Stomach (tissue), 9 donors: ENCODE data around the gene TERF2IP. TPM values are rescaled to one million over a fixed set of nuclear protein-coding genes. Genes with fewer than 3 reads are reported as not detected.

Experiments used
- DNase-seq, 2 donors: peaks; one replicate each; pipeline versions ENCODE4 v3.0.0 to v3.0.0-alpha.2; 2013 to 2019
- H3K27ac ChIP-seq, 5 donors: fragments of 200-600 bp in 4 of 5; sonication (generic) in 4 of 5; one replicate each; pipeline ENCODE4 v1.5.1; 2013 to 2019; ENCODE audit warnings: mild to moderate bottlenecking in 1 of 5, moderate library complexity in 1 of 5
- H3K27me3 ChIP-seq, 3 donors: fragments of 200-600 bp; sonication (generic); one replicate each; pipeline ENCODE4 v1.5.1; 2017 to 2019; ENCODE audit warnings: mixed run types in 1 of 3
- H3K36me3 ChIP-seq, 4 donors: fragments of 200-600 bp; sonication (generic); 1 replicate in 3 of 4; 2 replicates in 1 of 4; pipeline ENCODE4 v1.5.1; 2016 to 2019
- H3K4me1 ChIP-seq, 4 donors: fragments of 200-600 bp; sonication (generic); one replicate each; pipeline ENCODE4 v1.5.1; 2016 to 2019
- H3K4me3 ChIP-seq, 4 donors: fragments of 200-600 bp; sonication (generic) in 3 of 4; one replicate each; pipeline ENCODE4 v1.5.1; 2016 to 2019; ENCODE audit warnings: mild to moderate bottlenecking in 1 of 4
- H3K9me3 ChIP-seq, 4 donors: fragments of 200-600 bp; sonication (generic); one replicate each; pipeline ENCODE4 v1.5.1; 2016 to 2019
- EP300 ChIP-seq: sonication (generic); formaldehyde crosslinking; IDR thresholded peaks from one replicate; pipeline ENCODE4 v1.6.1; 2017; ENCODE audit warnings: antibody characterized with exemption
- POLR2A ChIP-seq, 4 donors: fragments of 450-650 bp; IDR thresholded peaks; one replicate each; pipeline ENCODE4 v1.6.1; 2016; ENCODE audit warnings: antibody characterized with exemption in 4 of 4, control low read depth in 2 of 4, mild to moderate bottlenecking in 1 of 4, moderate library complexity in 1 of 4
- POLR2AphosphoS5 ChIP-seq, 3 donors: sonication (generic); formaldehyde crosslinking; IDR thresholded peaks; one replicate each; pipeline ENCODE4 v1.6.1; 2016; ENCODE audit warnings: antibody characterized with exemption in 3 of 3
- WGBS, 5 donors: extraction: QIAGEN DNeasy Blood & Tissue Kit in 3 of 5; methylation state at CpG; one replicate each; pipeline versions ENCODE4 v1.1.5 to v1.1.7; 2013 to 2018; 5-methylcytosine and 5-hydroxymethylcytosine counted together
- intact Hi-C: fragments of 100-400 bp; cut with DNase I; formaldehyde crosslinking; loops from one replicate; pipeline ENCODE4 v1.15.1; 2023; ENCODE audit warnings: low total_unique reads
- polyA plus RNA-seq, 3 donors: library from polyadenylated mRNA; stranded (reverse); fragments of 200-250 nt; gene quantifications; one replicate each; pipeline ENCODE4 v1.2.3, GENCODE V29; 2013
- total RNA-seq, 5 donors: library from RNA; depleted of rRNA; stranded (reverse); fragments of >200 nt; gene quantifications; one replicate each; pipeline versions ENCODE4 v1.1.0 to v1.2.3, GENCODE V29; 2014 to 2016
- TF ChIP-seq, protein P1 (sequence below), 7 experiments: fragments of 450-650 bp in 4 of 7; fragments of 200-600 bp in 3 of 7; sonication (generic) in 3 of 7; IDR thresholded peaks; one replicate each; pipeline ENCODE4 v1.5.1; 2016 to 2019; ENCODE audit warnings: antibody characterized with exemption in 7 of 7, control low read depth in 2 of 7, mild to moderate bottlenecking in 1 of 7
- donor health status: healthy with polysubstance abuse.
- donor health status: Bipolar disorder and iron deficiency.
- donor health status: healthy.

Gene TERF2IP
- total and polyA plus RNA-seq, 8 donors: 17.1 to 58.3 (median 36.1) TPM

DNA sequence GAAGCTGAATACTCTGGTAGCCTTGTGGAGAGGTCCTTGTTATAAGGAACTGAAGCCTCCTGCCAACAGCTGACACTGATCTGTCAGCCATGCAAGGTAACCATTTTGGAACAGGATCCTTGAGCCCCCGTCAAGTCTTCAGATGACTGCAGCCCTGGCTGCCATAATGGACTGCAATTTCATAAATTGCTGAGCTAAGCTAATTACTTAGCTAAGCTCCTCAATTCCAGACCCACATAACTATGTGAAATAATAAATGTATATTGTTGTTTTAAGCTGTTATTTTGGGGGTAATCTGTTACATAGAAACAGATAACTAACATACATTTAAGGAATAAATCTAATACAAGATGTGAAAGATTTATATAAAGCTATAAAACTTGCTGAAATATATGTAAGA is 41.1 kb upstream of the TERF2IP start:
- DNase-seq: no peak
- no peaks in the 10 kb centered on the region for H3K27me3 ChIP-seq
- H3K4me1 ChIP-seq: no peaks in the 10 kb centered on the region
- H3K27ac ChIP-seq: no peak overlapping the region
- peaks cover 37 to 97% (median 89%) of the 10 kb centered on the region in 4 donors for H3K36me3 ChIP-seq
- no peaks in the 10 kb centered on the region for H3K9me3 ChIP-seq
- intact Hi-C loops: no loop called here
- 97 to 100% (median 100%) methylated on average over 1 of the region's 1 CpG for WGBS, 5 donors
- no peak for TF ChIP-seq POLR2AphosphoS5 (IDR thresholded peaks at IDR 0.05)
- TF ChIP-seq, protein P1, sequence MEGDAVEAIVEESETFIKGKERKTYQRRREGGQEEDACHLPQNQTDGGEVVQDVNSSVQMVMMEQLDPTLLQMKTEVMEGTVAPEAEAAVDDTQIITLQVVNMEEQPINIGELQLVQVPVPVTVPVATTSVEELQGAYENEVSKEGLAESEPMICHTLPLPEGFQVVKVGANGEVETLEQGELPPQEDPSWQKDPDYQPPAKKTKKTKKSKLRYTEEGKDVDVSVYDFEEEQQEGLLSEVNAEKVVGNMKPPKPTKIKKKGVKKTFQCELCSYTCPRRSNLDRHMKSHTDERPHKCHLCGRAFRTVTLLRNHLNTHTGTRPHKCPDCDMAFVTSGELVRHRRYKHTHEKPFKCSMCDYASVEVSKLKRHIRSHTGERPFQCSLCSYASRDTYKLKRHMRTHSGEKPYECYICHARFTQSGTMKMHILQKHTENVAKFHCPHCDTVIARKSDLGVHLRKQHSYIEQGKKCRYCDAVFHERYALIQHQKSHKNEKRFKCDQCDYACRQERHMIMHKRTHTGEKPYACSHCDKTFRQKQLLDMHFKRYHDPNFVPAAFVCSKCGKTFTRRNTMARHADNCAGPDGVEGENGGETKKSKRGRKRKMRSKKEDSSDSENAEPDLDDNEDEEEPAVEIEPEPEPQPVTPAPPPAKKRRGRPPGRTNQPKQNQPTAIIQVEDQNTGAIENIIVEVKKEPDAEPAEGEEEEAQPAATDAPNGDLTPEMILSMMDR (IDR thresholded peaks at IDR 0.05): no peak
- no peak for TF ChIP-seq EP300
- TF ChIP-seq POLR2A (IDR thresholded peaks at IDR 0.05): no peak
- H3K4me3 ChIP-seq: no peak overlapping the region

DNA sequence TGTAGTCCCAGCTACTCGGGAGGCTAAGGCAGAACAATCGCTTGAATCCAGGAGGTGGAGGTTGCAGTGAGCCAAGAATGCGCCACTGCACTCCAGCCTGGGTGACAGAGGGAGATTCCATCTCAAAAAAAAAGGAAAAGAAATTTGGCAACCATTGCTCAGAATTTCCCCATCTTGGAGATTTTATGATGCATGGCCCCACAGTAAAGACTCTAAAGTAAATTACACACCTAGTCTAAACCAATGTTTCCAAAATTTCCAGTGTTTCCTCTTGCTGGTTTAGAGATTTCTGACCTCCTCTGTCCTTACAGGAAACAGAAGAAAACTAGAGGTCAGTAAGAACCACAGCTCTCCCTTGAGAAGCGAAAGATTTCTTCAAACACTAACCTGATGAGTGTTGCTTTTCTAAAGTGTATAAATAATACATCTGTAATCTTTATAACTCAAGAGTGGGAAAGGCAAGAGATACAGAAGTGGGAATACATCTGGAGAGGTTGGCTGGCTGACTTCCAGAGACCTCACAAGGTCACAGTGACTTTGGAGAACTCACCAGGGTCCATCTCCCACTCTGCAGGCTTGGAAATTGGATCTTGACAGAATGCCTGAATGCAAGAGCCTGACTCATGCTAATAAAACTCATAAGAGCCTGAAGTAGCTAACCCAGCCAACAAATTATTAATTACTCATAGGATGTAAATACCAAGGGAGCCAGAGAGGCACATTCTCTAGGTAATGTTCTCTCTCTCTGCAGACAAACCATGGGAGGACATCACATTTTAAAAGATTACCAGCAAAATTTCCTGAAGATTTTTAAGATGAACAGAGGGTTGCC is 33.3 kb upstream of the TERF2IP start:
- Histone ChIP-seq H3K9me3 (no peaks in the 10 kb centered on the region), H3K27ac (no peak overlapping the region), H3K4me1 (no peaks in the 10 kb centered on the region), H3K36me3 (peaks cover 33 to 98% (median 96%) of the 10 kb centered on the region in 4 donors), H3K27me3 (no peaks in the 10 kb centered on the region), H3K4me3 (no peak overlapping the region)
- TF ChIP-seq POLR2AphosphoS5 (IDR thresholded peaks at IDR 0.05) (no peak), POLR2A (IDR thresholded peaks at IDR 0.05) (no peak), EP300 (no peak)
- TF ChIP-seq, protein P1 (IDR thresholded peaks at IDR 0.05): no peak
- 94 to 100% (median 98%) methylated on average over 4 of the region's 4 CpGs for WGBS, 5 donors
- no peak for DNase-seq
- intact Hi-C loops: loop anchor here (10.0 kb wide), 1 partner anchor 139 kb away; no protein-coding TSS in a partner anchor

DNA sequence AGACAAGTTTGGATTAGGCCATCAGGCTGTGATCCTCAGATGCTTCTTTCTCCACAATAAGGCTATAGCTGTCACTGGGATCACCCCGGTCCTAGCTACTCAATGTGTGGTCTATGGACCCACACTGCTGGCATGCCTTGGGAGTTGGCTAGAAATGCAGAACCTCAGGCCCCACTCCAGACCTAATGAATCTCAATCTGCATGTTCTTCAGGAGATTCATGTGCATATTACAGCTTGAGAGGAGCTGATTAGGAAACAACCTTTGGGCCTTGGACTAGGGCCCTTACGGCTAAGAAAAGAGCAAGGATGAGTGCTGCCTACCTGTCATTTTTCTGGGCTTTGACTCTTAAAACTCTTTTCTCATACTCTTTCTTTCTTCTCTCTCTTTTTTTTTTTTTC is 32.0 kb upstream of the TERF2IP start:
- no peak for DNase-seq
- no peak for TF ChIP-seq EP300
- no peak for TF ChIP-seq POLR2A (IDR thresholded peaks at IDR 0.05)
- no peak for TF ChIP-seq POLR2AphosphoS5 (IDR thresholded peaks at IDR 0.05)
- TF ChIP-seq, protein P1 (IDR thresholded peaks at IDR 0.05): no peak
- intact Hi-C loops: loop anchor here (10.0 kb wide), 1 partner anchor 141 kb away; no protein-coding TSS in a partner anchor
- no peak overlapping the region for H3K4me3 ChIP-seq
- peaks cover 0 to 6% (median 0%) of the 10 kb centered on the region in 4 donors for H3K4me1 ChIP-seq
- H3K27me3 ChIP-seq: no peaks in the 10 kb centered on the region
- peak overlapping the region in 1 of 5 donors; percentile 32 for H3K27ac ChIP-seq
- 88 to 99% (median 96%) methylated on average over 2 of the region's 2 CpGs for WGBS, 5 donors
- H3K36me3 ChIP-seq: peaks cover 33 to 99% (median 97%) of the 10 kb centered on the region in 4 donors
- no peaks in the 10 kb centered on the region for H3K9me3 ChIP-seq

DNA sequence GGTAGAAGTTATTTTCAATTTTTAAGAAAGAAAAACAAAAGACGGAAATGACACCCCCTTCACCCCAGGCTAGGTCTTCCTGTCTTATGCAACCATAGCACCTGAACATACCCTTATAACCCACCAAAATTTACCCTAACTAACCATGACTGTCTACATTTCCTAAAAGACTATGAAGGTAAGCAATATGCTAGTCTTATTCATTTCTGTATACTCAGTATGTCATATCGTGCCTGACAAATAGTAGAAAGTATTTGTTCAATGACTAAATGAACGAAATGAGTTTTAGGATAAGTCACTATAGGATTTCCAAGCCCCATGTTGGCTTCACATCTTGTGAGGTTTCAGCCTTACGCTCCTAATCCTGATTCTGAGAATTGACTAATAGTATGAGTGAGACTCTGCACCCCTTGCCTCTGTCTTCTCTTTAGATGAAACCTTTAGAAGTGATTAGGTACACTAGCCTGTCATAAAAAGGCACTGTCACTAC is 31.0 kb upstream of the TERF2IP start:
- peak overlapping the region in 1 of 5 donors; percentile 15 for H3K27ac ChIP-seq
- peaks cover 3 to 15% (median 8%) of the 10 kb centered on the region in 4 donors for H3K4me1 ChIP-seq
- H3K36me3 ChIP-seq: peaks cover 29 to 90% (median 88%) of the 10 kb centered on the region in 4 donors
- H3K9me3 ChIP-seq: no peaks in the 10 kb centered on the region
- TF ChIP-seq EP300 (no peak), POLR2AphosphoS5 (IDR thresholded peaks at IDR 0.05) (no peak), POLR2A (IDR thresholded peaks at IDR 0.05) (no peak)
- TF ChIP-seq, protein P1 (IDR thresholded peaks at IDR 0.05): no peak
- intact Hi-C loops: loop anchor here (10.0 kb wide), 1 partner anchor 142 kb away; no protein-coding TSS in a partner anchor
- WGBS, 5 donors: 83 to 89% (median 87%) methylated on average over 4 of the region's 4 CpGs
- no peak for DNase-seq
- no peak overlapping the region for H3K4me3 ChIP-seq
- H3K27me3 ChIP-seq: no peaks in the 10 kb centered on the region
